NCI-H1694 treated with DMSO at 0.1 percent for 48 hours (cell line): ENCODE results near the gene LOXL3.

Experiments
- DNase-seq: peaks from one replicate; lab custom pipeline; 2025; lab: John Stamatoyannopoulos, UW

Gene LOXL3

GRCh38 chr2:74551942-74552913 lies 1.5 kb downstream of the LOXL3 start:
- DNase-seq: no peak

DNA sequence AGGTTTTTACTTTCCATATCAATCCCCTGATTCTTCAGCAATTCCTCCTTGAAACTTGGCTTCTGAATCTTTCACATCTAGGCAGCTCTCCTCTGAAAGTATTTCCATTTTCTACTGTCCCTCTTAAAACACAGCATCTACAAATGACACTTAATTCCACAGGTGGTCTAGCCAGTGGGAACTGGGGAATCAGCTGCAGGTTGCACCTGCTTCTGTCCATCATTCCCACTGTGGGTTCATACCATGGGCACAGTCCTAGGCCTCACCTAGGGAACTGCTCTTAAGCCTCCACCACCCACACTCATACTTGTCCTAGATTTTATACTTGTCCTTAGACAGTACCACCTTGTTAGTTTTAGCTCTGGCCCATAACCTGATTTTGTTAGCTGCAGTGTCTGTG lies 2.2 kb downstream of the LOXL3 start:
- no peak for DNase-seq

DNA sequence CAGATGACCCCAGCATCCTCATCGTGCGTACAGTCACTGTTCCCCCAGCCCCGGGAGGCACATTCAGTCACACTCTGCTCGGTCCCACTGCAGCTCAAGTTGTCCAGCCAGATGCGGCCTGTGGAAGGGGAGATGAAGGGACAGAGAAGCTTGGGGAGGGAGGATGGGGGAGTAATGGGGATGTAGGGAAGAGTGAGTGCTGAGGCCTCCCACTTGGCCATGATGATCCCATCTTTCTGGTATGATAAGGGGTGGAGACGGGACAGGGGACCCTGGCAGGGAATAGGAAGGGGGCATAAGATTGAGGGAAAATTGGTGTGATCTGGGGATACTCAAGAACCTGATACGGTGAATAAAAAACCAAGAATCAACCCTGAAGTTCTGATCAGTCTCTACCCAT lies 3.5 kb downstream of the LOXL3 start:
- DNase-seq: no peak

DNA sequence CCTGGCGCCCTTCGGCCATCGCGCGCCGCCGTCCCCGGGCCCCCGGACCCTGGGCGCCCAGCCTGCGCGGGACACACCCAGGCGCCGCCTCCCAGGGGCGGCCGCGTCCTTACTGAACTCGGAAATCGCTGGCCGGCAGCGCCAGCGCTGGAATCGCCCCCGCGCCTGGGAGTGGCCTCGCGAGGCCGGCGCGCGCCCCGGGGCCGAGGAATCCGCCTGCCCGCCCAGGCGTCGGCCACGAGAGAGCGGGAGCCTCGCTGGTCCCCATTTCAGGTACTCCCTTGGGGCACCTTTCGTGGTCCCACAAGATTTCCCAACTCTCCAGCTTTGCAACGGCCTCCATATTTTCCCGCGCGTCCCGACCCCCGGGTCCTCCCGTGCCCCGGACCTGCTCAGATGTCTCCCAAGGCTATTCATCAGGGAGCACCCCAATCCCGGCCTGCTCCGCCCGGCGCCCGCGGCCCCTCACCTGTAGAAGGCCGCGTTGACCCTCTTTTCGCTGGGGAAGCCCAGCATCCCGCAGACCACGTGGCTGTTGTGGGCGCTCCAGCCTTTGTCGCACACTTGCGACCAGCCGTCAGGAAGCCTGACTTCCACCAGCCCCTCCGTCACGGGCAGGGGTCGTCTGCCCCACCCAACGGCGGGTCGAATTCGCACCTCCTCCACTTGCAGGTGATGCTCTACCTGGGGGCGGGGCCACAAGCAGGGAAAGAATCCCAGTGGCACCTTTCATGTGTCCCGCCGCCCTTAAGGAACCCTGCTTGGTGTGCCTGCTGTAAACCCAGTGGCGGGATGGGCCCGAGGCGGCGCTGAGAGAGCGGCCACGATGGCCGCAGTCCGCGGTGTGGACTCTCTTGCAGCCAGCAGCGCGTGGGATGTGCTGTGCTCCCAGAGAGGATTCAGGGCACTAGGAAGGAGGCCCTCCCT lies 4.6 kb downstream of the LOXL3 start:
- no peak for DNase-seq

DNA sequence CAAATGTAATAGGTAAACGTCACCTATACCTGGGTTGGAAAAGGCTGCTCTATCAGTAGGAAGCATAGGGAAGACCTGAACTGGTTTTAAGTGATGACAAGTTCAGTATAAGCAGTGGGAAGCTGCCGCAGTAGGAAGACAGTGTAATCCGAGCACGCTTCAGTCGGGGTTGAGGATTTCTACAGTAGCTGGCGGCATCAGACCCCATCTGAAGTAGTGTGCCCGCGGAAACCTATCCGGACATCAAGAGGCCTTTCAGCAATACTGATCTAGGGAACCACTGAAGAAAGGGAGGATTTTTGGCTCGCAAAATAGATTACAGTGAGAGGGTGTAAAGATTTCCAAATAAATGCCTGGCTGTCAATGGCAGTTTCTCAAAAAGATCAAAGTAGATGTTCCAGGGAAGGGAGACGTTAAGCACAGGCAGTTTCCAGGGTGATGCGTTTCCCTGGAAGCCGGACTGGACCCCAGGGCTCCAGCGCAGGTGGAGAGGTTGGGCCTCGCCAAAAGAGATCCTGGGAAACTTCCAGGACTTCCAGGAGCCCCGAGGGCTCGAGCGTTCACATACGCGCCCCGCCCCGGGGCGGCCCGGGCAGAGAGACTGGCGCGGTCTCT lies 5.3 kb downstream of the LOXL3 start:
- peak; percentile 16 for DNase-seq

DNA sequence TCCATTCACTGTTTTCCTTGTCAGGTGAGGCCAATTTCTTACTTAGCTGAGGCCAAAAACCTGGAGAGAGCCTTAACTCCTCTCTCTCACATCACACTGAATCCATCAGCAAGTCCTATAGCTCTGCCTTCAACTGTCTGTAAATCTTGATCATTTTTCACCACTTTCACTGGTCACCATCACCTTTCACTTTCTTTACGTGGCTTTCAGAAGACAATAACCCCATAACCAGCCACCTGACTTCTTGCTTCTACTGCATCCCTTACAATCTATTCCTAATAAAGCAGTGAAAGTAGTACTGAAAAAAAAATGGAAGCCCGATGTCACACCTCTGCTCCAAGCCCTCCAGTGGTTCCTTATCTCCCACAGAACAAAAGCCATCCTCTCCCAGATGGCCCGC lies 7.7 kb downstream of the LOXL3 start:
- DNase-seq: no peak

DNA sequence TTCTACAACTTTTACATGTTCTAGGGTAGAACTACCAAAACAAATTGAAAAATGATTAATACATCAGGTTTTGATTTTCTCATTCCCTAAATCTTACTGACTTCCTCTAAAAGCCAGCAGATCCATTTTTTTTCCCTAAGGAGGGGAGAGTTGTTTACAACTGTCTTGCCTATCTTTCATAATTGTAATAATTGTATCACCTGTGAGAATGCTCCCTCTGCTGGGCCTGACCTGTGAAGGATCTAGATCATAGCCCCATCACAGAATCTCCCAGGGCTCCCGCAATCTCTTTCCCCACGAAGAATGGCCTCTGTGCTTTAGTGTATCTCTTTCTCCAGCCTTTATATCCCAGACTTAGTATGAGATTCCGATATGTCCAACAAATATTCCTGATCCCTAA lies 9.1 kb downstream of the LOXL3 start:
- DNase-seq: no peak

DNA sequence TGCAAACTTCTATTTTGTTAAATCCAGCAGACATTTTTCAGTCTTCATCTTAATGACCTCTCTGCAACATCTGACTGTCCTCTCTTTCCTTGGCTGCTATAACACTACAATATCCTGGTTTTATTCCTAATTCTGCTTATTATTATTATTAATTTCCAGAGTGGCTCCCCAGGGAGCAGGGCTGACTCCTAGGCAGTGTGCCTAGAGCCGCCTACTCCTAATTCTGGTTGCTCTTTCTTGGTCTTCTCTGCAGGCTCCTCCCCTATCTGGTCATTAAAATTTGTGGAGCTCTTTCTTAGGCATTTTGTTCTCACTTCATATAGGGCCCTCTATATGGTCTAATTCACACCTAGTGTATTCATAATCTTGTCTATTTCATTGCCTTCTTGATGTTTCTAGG lies 10.8 kb downstream of the LOXL3 start:
- no peak for DNase-seq

GRCh38 chr2:74540291-74540690 lies 13.5 kb downstream of the LOXL3 start:
- DNase-seq: no peak

DNA sequence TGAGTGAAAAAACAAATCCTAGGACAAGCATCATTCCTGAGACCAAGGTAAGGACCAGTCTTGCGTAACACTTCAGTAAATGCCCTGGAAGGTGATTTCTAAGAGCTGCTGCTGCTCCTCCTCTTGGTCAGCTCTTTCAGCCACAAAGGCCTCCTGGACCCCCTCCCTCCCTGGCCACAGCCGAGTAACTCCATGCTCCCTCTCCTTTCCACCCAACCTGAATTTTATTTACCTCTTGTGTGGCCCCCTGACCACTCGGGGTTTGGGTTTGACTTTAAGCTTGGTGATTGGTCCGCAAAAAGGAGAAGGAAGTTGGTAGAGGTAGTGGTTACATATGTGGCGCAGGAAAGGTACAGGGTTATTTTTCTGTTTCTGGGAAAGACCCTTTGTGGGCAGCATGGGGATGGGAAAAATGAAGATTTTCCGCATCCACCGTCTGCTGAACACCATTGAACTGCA lies 14.8 kb downstream of the LOXL3 start:
- DNase-seq: no peak

GRCh38 chr2:74537140-74537539 lies 16.6 kb downstream of the LOXL3 start:
- DNase-seq: no peak

DNA sequence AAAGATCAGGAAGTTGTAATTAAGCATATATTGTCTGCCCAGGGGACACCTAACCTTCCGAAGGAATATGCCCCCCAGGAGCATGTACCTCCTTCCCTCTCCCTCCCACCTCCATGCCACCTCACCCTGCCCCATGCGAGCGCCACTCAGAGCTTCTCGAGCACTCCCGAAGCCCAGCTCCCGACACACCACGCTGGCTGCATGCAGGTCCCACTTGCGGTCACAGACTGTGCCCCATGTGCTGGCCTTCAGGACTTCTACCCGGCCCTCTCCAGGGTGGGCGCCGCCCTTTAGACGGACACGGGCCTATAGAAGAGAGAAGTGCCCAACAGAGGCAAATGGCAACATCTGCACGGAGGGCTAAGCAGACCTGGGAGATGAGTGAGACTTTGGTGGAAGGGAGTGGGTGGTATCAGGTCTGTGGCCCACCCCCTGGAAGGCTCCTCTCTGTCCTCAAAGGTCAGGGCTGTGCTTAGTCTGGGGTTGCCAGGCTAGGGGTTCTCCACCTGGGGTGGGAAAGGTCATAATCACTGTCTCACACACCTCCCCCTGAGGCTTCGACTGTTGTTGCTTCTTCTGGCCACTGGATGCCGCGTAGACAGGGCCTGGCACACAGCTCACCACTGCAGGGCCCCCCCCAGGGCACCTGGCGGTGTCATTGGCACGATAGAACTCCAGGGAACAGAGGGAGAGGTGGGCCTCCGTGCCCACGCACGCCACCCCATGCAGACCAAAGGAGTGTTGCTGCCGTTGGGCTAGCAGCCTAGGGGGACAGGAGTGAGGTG lies 17.4 kb downstream of the LOXL3 start:
- no peak for DNase-seq

DNA sequence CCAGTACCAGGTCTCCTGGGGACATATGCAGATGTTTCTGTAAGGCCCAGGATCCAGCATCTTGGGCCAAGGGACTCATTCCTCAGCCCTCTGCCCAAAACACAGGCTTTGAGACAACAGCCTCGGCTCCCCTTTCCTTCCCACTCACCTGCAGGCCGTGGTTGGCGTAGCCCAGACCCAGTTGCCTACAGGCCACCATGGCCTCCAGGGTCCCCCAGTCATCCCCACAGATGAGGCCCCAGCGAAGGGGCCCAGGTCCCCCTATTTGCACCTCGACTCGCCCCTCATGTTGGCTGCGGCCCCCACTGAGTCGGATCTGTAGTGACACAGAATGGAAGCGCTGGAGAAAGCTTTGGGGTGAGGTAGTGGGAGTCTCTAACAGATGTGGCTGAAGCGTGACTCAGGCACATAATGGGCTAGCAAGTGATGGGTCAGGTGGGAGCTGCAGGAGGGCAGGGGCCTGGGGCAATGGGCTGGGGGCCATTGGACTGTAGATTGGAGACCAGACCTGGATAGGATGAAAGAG lies 18.2 kb downstream of the LOXL3 start:
- DNase-seq: no peak

DNA sequence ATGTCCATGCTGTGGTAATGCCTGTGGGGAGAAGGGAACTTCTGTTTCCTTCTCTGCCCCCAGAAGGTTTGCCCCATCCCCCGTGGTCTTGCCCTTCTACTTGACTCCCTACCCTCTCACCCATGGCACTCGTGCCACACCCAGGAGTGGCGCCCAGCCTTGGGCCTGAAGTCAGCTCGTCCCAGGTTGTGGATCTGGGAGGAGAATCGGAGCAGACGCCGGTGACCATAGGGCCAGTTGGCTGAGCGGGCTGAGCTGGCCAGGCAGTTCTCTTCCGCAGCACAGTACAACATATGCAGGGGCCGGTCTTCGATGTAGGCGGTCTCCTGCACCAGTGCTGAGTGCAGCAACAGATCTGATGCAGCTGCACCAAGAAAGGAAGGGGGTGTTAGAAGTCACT lies 19.3 kb downstream of the LOXL3 start:
- DNase-seq: no peak

DNA sequence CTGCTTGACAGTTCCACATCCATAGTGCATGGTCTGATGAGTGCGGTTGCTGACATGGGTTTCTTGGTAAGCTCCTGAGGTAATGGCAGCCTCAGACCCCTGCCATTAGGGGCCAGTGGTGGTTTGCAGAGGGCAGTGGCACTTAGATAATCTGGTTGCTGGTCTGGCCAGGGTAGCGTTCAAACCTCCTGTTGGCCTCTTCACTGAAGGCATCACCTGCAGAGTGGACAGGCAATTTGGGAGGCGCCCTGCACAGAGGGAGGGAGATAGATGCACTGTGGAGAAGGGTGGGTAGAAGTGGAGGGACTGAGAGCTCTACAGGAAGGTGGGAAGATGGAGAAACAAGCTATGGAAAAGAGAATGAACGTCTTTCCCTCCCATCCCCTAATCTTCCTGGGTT lies 20.3 kb downstream of the LOXL3 start:
- DNase-seq: no peak

DNA sequence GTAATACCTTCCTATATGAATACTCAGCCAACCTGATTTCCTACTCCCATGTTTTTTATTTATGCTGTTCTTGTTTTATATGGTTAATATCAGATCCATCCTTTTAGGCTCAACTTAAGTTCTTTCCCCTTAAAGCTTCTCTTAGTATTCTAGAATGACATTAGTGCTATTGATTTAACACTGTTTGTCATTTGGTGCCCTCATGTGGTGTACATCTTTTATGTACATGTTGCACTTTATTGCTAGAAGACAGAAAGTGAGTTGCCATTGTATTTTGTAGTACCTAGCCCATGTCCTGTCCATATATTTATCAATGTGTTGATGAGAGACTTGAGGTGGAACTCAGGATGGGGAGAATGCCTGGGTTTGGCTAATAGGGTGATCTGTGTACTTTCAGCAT lies 21.5 kb downstream of the LOXL3 start:
- peak; percentile 57 for DNase-seq

- no peak for DNase-seq
Observed at GRCh38 chr2:74531666-74532065, 22.1 kb downstream of the LOXL3 start.

DNA sequence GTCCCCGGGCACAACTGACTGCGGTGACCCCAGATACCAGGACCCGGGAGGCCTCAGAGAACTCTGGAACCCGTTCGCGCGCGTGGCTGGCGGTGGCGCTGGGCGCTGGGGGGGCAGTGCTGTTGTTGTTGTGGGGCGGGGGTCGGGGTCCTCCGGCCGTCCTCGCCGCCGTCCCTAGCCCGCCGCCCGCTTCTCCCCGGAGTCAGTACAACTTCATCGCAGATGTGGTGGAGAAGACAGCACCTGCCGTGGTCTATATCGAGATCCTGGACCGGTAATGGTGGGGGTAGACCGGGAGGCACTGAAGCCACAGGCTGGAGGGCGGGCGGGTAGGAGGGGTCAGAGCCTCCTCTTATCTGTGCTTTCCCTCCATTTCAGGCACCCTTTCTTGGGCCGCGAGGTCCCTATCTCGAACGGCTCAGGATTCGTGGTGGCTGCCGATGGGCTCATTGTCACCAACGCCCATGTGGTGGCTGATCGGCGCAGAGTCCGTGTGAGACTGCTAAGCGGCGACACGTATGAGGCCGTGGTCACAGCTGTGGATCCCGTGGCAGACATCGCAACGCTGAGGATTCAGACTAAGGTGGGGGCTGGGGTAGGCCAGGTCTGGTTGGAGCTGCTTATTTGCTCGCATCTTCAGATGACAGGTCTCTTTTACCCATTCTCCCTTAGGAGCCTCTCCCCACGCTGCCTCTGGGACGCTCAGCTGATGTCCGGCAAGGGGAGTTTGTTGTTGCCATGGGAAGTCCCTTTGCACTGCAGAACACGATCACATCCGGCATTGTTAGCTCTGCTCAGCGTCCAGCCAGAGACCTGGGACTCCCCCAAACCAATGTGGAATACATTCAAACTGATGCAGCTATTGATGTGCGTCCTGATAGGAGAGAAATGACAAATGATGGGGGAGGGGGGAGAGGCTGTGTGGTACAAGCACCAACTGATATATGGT lies 23.2 kb downstream of the LOXL3 start:
- DNase-seq: no peak

GRCh38 chr2:74529357-74530238 lies 24.1 kb downstream of the LOXL3 start, which contains the start of the genes AUP1 and HTRA2:
Gene AUP1 (minus strand): TSS chr2:74529706. CDS start chr2:74529629, 77 bp downstream.
Gene HTRA2 (plus strand): TSS chr2:74529933. CDS start chr2:74530007, 74 bp downstream.
- peak; percentile 96 for DNase-seq
